ENCODE measurements around the gene ANKFY1.
"Not testable (repeated sequence)": the region's sequence is repeated elsewhere in the genome, so short reads cannot be mapped to it uniquely, and the experiment has no call there.

ANKFY1 gene

GRCh38 chr17:4215882-4216570, 47.8 kb downstream of the ANKFY1 start:
- DNase-seq (ENCODE audit: low read depth in 2 of 2), result no peak

GRCh38 chr17:4214157-4214556, 49.6 kb downstream of the ANKFY1 start:
- no peak for DNase-seq (ENCODE audit: low read depth in 2 of 2)

- DNase-seq (ENCODE audit: low read depth in 2 of 2), result no peak
These were observed 54.2 kb downstream of the ANKFY1 start for GRCh38 chr17:4209611-4210010.

- no peak for DNase-seq (ENCODE audit: low read depth in 2 of 2)
These were observed 55.5 kb downstream of the ANKFY1 start for GRCh38 chr17:4208238-4208637.

- no peak for DNase-seq (ENCODE audit: low read depth in 2 of 2)
These were observed 56.8 kb downstream of the ANKFY1 start for GRCh38 chr17:4206962-4207361.

GRCh38 chr17:4205917-4206316, 57.9 kb downstream of the ANKFY1 start:
- no peak for DNase-seq (ENCODE audit: low read depth in 2 of 2)

GRCh38 chr17:4204710-4205173, 59.0 kb downstream of the ANKFY1 start:
- DNase-seq (ENCODE audit: low read depth in 2 of 2), result no peak

GRCh38 chr17:4204190-4204589, 59.6 kb downstream of the ANKFY1 start:
- no peak for DNase-seq (ENCODE audit: low read depth in 2 of 2)

- DNase-seq (ENCODE audit: low read depth in 2 of 2), result no peak
These were observed 62.6 kb downstream of the ANKFY1 start for GRCh38 chr17:4201226-4201625.

GRCh38 chr17:4199818-4200402, 63.9 kb downstream of the ANKFY1 start:
- peak in 1 of 2 donors; percentile 11 for DNase-seq (ENCODE audit: low read depth in 2 of 2)

- DNase-seq (ENCODE audit: low read depth in 2 of 2), result no peak
These were observed 64.8 kb downstream of the ANKFY1 start for GRCh38 chr17:4198995-4199394.

- no peak for DNase-seq (ENCODE audit: low read depth in 2 of 2)
These were observed 68.5 kb downstream of the ANKFY1 start for GRCh38 chr17:4195306-4195705.

GRCh38 chr17:4194796-4195195, 69.0 kb downstream of the ANKFY1 start:
- no peak for DNase-seq (ENCODE audit: low read depth in 2 of 2)

GRCh38 chr17:4190791-4191190, 73.0 kb downstream of the ANKFY1 start:
- not testable (repeated sequence) for DNase-seq (ENCODE audit: low read depth in 2 of 2)

- DNase-seq (ENCODE audit: low read depth in 2 of 2), result no peak
These were observed 74.5 kb downstream of the ANKFY1 start for GRCh38 chr17:4189280-4189679.

- DNase-seq (ENCODE audit: low read depth in 2 of 2), result no peak
These were observed 75.7 kb downstream of the ANKFY1 start for GRCh38 chr17:4188076-4188475.

- no peak for DNase-seq (ENCODE audit: low read depth in 2 of 2)
These were observed 76.7 kb downstream of the ANKFY1 start for GRCh38 chr17:4187076-4187475.

- no peak for DNase-seq (ENCODE audit: low read depth in 2 of 2)
These were observed 77.4 kb downstream of the ANKFY1 start for GRCh38 chr17:4186357-4186881.

GRCh38 chr17:4185656-4186055, 78.1 kb downstream of the ANKFY1 start:
- DNase-seq (ENCODE audit: low read depth in 2 of 2), result no peak

- no peak for DNase-seq (ENCODE audit: low read depth in 2 of 2)
These were observed 79.0 kb downstream of the ANKFY1 start for GRCh38 chr17:4184811-4185210.

- DNase-seq (ENCODE audit: low read depth in 2 of 2), result no peak
These were observed 81.7 kb downstream of the ANKFY1 start for GRCh38 chr17:4182043-4182442.

- no peak for DNase-seq (ENCODE audit: low read depth in 2 of 2)
These were observed 83.0 kb downstream of the ANKFY1 start for GRCh38 chr17:4180791-4181190.

- DNase-seq (ENCODE audit: low read depth in 2 of 2), result no peak
These were observed 84.7 kb downstream of the ANKFY1 start for GRCh38 chr17:4179071-4179470.

Measured in stimulated activated CD4-positive, alpha-beta T cell treated with anti-CD3 and anti-CD28 coated beads, Interleukin-4, amount 100 ng/mL, for 48 hours (primary cell).